H1 (cell line): ENCODE results near the gene SPTBN5. TPM values are rescaled to one million over a fixed set of nuclear protein-coding genes. Genes with fewer than 3 reads are reported as not detected.

Experiments
- RFX5 ChIP-seq: IDR thresholded peaks from 2 replicates; pipeline ENCODE4 v1.6.1; 2011; ENCODE audit warnings: low read depth, low read length, improper control_type of control experiment, borderline replicate concordance
- polyA plus RNA-seq, 7 experiments: library from polyadenylated mRNA; depleted of rRNA in 3 of 7; stranded (reverse) in 5 of 7; unstranded in 2 of 7; fragments of >200 nt in 5 of 7; fragments of 200-250 nt in 2 of 7; gene quantifications; 1 replicate in 5 of 7; 2 replicates in 1 of 7; 4 replicates in 1 of 7; pipeline versions ENCODE4 v1.2.1 to v1.2.3, GENCODE V29; 2011 to 2013; ENCODE audit warnings: missing spikeins in 2 of 7, mixed read lengths in 2 of 7
- total RNA-seq: library from RNA; stranded (reverse); fragmentation: NEBNext Ultra II Directional; extraction: Animal tissue kit (Norgen Biotek cat#: 25700); gene quantifications from 2 replicates; pipeline ENCODE4 v1.2.1, GENCODE V29; 2021

The SPTBN5 gene
- total and polyA plus RNA-seq, 2 of the 8 experiments (the other 6 are each of a cell fraction or from before 2014, with no cell fraction given) = 0.32 to 0.84 TPM

DNA sequence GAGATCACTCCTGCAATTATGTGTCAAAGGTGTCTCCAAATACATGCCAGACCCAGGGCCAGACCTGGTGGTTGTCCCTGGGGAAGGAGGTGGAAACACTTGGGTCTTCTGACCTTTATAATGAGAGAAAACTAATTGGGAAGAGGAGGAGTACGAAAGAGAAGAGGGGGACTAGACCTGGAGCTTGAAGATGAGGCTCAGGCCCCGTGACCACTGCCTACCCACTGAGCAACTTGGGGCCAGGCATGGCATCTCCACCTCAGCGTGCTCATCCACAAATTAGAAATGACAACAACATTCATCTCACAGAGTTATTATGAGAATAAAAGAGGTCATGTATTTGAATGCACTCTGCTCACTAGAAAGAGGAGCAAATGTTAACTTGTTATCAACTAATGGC lies 19.4 kb upstream of the SPTBN5 start (continued):
- TF ChIP-seq RFX5 = no peak
